ENCODE data around the gene ITGA8.

The ITGA8 gene

DNA sequence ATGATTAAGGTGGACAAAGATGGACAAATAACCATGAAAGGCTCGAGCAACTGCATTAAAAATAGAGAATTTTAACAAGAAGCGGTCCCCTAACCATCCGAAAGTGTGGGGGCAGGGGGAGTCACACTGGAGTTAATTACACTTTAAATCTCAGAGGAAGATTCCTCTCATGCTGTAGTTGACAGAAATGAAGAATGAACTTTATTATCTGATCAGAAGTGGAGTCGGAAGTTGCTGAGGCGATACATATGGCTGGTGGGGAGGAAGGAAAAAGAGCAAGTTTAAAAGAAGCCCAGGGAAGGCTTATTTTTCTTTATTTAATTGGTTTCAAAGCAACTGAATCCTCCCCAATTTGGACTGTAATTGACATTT is 246.3 kb downstream of the ITGA8 start:
- peak overlapping the region; percentile 94 for H3K27ac Mint-ChIP-seq
- peaks cover 63% of the 10 kb centered on the region for H3K4me1 Mint-ChIP-seq
- H3K36me3 Mint-ChIP-seq (ENCODE audit: low read depth), result peaks cover 27% of the 10 kb centered on the region
- TF ChIP-seq, protein P1, sequence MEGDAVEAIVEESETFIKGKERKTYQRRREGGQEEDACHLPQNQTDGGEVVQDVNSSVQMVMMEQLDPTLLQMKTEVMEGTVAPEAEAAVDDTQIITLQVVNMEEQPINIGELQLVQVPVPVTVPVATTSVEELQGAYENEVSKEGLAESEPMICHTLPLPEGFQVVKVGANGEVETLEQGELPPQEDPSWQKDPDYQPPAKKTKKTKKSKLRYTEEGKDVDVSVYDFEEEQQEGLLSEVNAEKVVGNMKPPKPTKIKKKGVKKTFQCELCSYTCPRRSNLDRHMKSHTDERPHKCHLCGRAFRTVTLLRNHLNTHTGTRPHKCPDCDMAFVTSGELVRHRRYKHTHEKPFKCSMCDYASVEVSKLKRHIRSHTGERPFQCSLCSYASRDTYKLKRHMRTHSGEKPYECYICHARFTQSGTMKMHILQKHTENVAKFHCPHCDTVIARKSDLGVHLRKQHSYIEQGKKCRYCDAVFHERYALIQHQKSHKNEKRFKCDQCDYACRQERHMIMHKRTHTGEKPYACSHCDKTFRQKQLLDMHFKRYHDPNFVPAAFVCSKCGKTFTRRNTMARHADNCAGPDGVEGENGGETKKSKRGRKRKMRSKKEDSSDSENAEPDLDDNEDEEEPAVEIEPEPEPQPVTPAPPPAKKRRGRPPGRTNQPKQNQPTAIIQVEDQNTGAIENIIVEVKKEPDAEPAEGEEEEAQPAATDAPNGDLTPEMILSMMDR (IDR thresholded peaks at IDR 0.05), result no peak
- H3K27me3 Mint-ChIP-seq (ENCODE audit: low read depth, poor library complexity), result peaks cover 3% of the 10 kb centered on the region
- H3K9me3 Mint-ChIP-seq, result peaks cover 26% of the 10 kb centered on the region
- peak overlapping the region; percentile 33 for H3K4me3 Mint-ChIP-seq
- no peak for DNase-seq

DNA sequence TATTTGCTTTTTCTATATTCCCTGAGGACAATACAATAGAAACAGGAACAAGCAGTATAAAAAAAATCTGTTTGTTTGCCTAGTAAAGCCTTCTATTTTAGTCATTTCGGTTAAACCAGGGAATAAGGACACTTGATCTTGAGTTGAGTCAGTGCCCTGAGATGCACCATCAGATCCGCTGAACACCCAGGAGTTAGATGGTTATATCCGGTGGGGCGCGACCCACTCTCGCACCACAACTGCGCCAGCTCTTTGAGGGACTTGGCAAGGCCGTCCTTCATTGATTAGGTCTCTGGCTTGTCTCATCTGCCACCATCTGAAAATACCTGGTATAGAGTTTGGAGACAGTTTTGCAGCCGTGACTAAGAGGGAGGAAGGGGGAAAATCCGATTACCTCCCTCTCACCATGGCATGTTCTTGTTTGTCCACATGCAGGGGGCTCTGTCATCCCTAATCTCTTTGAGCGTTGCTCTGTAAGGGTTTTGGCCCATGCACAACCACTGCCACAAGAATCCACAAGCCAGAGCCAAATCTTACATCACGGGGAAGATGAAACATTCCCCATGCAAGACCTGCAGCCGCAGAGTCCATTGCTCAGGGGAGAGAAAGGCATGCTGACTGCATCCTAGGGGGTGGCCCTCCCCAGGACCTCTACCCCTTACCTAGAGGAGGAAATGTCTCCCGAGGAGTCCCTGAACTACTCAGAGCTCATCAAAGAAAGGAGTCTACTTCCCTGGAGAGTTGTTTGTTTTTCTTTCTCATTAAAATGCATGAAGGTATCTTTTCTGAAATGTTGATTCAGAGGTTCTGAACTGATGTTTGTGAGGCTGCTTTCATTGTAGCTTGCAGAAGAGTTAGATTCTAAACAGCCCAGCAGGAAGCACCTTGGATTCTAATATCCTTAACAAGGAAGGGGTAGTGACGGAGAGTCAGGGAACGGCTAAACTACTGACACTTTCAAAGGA is 247.0 kb downstream of the ITGA8 start:
- peak overlapping the region; percentile 94 for H3K27ac Mint-ChIP-seq
- no peak for DNase-seq
- H3K4me1 Mint-ChIP-seq, result peaks cover 63% of the 10 kb centered on the region
- peaks cover 26% of the 10 kb centered on the region for H3K9me3 Mint-ChIP-seq
- peak overlapping the region; percentile 33 for H3K4me3 Mint-ChIP-seq
- peaks cover 27% of the 10 kb centered on the region for H3K36me3 Mint-ChIP-seq (ENCODE audit: low read depth)
- TF ChIP-seq, protein P1 (IDR thresholded peaks at IDR 0.05), result no peak
- peaks cover 3% of the 10 kb centered on the region for H3K27me3 Mint-ChIP-seq (ENCODE audit: low read depth, poor library complexity)

DNA sequence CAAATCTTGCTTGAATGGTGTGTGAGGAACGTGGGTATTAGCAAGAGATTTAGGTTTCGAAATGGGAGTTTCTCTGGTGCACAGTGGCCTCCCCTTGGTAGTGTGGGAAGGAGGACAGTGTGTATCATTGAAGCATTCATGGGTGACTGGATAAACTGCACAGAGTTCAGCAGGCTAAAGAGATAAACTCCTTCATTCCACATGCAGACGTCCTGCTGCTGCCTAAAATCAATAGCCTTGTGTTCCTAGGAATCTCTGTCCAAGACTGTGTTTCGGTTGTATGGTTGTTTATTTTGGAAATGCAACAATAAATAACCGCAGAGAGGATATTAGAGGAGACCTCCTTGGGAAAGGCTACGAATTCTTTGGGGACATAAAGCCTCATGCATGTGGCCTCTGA is 247.7 kb downstream of the ITGA8 start:
- Mint-ChIP-seq H3K27ac (peak overlapping the region; percentile 98), H3K4me1 (peaks cover 62% of the 10 kb centered on the region), H3K36me3 (ENCODE audit: low read depth) (peaks cover 27% of the 10 kb centered on the region), H3K27me3 (ENCODE audit: low read depth, poor library complexity) (no peaks in the 10 kb centered on the region), H3K9me3 (peaks cover 29% of the 10 kb centered on the region), H3K4me3 (peak overlapping the region; percentile 12)
- DNase-seq, result no peak
- TF ChIP-seq, protein P1 (IDR thresholded peaks at IDR 0.05), result no peak

DNA sequence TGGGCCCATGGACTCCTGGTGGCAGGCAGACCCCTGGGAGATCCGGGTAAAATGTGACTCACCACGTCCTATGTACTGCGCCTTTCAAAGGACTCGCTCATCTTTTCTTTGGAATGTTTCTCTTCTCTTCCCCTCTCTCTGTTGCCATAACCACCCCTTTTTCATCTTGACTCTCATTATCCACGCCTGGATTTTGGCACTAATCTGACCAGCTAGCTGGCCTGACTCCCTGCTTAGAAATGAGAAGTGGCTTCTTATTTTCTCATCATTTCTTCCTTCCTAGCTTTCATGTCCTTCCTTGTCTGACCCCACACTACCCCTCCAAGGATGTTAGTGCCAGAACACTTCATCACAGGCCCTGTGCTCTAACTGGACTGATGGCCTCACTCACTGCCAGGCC is 250.6 kb downstream of the ITGA8 start:
- DNase-seq, result no peak
- Mint-ChIP-seq H3K4me1 (peaks cover 67% of the 10 kb centered on the region), H3K9me3 (peaks cover 43% of the 10 kb centered on the region), H3K27me3 (ENCODE audit: low read depth, poor library complexity) (peaks cover 4% of the 10 kb centered on the region), H3K4me3 (no peak overlapping the region), H3K27ac (no peak overlapping the region), H3K36me3 (ENCODE audit: low read depth) (peaks cover 30% of the 10 kb centered on the region)
- TF ChIP-seq, protein P1 (IDR thresholded peaks at IDR 0.05), result no peak

DNA sequence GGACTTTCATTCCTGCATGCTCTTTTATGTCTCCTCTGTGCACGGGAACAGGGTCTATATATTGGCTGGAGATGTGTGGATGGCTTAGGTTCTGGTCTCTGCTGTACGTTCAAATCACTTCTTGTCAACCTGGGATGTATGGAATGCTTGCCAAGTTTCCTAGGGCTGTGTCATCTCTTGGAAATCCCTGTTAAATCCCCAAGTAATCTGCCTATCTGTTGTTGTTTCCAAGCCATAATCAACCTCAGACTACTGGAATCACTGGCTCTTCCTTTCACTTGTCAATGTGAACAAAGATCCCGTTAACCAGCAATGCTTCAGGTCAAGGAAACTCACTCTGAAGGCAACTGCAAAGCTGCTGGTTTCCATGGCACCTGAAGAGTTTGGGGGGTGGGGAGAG is 255.3 kb downstream of the ITGA8 start:
- TF ChIP-seq, protein P1 (IDR thresholded peaks at IDR 0.05), result no peak
- peaks cover 65% of the 10 kb centered on the region for H3K9me3 Mint-ChIP-seq
- peaks cover 50% of the 10 kb centered on the region for H3K4me1 Mint-ChIP-seq
- H3K27me3 Mint-ChIP-seq (ENCODE audit: low read depth, poor library complexity), result peaks cover 8% of the 10 kb centered on the region
- H3K36me3 Mint-ChIP-seq (ENCODE audit: low read depth), result peaks cover 49% of the 10 kb centered on the region
- no peak for DNase-seq
- H3K27ac Mint-ChIP-seq, result no peak overlapping the region
- H3K4me3 Mint-ChIP-seq, result no peak overlapping the region
